Measurements from ENCODE around the gene EPN2. TPM values are rescaled to one million over a fixed set of nuclear protein-coding genes. Genes with fewer than 3 reads are reported as not detected.

EPN2 gene
- total RNA-seq, 4 donors from 2014 or later: 26.5 to 49.2 (median 38.9) TPM

GRCh38 chr17:19357351-19357750 lies 120.2 kb downstream of the EPN2 start:
- H3K36me3 ChIP-seq: peaks cover 0 to 22% (median 6%) of the 10 kb centered on the region in 4 donors
- H3K4me1 ChIP-seq: peaks cover 7 to 13% (median 12%) of the 10 kb centered on the region in 4 donors
- H3K4me3 ChIP-seq: no peak overlapping the region
- no peak for TF ChIP-seq POLR2AphosphoS5 (IDR thresholded peaks at IDR 0.05)
- no peak for TF ChIP-seq EP300 (IDR thresholded peaks at IDR 0.05)
- TF ChIP-seq CTCF (IDR thresholded peaks at IDR 0.05): no peak
- TF ChIP-seq POLR2A (IDR thresholded peaks at IDR 0.05; ENCODE audit: low read depth): no peak
- intact Hi-C loops (cut with DNase I): no loop called here
- DNase-seq (ENCODE audit: extremely low spot score): no peak
- no peaks in the 10 kb centered on the region for H3K27me3 ChIP-seq
- no peak overlapping the region for H3K27ac ChIP-seq (replicated peaks in 1 of 4)
- H3K9me3 ChIP-seq: no peaks in the 10 kb centered on the region
- 84% methylated on average over 7 of the region's 7 CpGs for WGBS

GRCh38 chr17:19357761-19358160 lies 120.6 kb downstream of the EPN2 start:
- WGBS: 85% methylated on average over 6 of the region's 7 CpGs
- no peaks in the 10 kb centered on the region for H3K9me3 ChIP-seq
- no peak overlapping the region for H3K27ac ChIP-seq (replicated peaks in 1 of 4)
- H3K4me3 ChIP-seq: no peak overlapping the region
- TF ChIP-seq POLR2AphosphoS5 (IDR thresholded peaks at IDR 0.05) (no peak), EP300 (IDR thresholded peaks at IDR 0.05) (no peak), POLR2A (IDR thresholded peaks at IDR 0.05; ENCODE audit: low read depth) (no peak), CTCF (IDR thresholded peaks at IDR 0.05) (no peak)
- peaks cover 7 to 13% (median 12%) of the 10 kb centered on the region in 4 donors for H3K4me1 ChIP-seq
- intact Hi-C loops (cut with DNase I): no loop called here
- H3K36me3 ChIP-seq: peaks cover 0 to 22% (median 6%) of the 10 kb centered on the region in 4 donors
- H3K27me3 ChIP-seq: no peaks in the 10 kb centered on the region
- DNase-seq (ENCODE audit: extremely low spot score): no peak

GRCh38 chr17:19359151-19359550 lies 122.0 kb downstream of the EPN2 start:
- no peak overlapping the region for H3K4me3 ChIP-seq
- 76% methylated on average over 7 of the region's 7 CpGs for WGBS
- peaks cover 10 to 22% (median 19%) of the 10 kb centered on the region in 4 donors for H3K4me1 ChIP-seq
- intact Hi-C loops (cut with DNase I): no loop called here
- H3K27ac ChIP-seq (replicated peaks in 1 of 4): no peak overlapping the region
- H3K36me3 ChIP-seq: peaks cover 0 to 22% (median 6%) of the 10 kb centered on the region in 4 donors
- no peak for DNase-seq (ENCODE audit: extremely low spot score)
- no peaks in the 10 kb centered on the region for H3K9me3 ChIP-seq
- no peaks in the 10 kb centered on the region for H3K27me3 ChIP-seq
- TF ChIP-seq CTCF (IDR thresholded peaks at IDR 0.05) (no peak), POLR2A (IDR thresholded peaks at IDR 0.05; ENCODE audit: low read depth) (no peak), POLR2AphosphoS5 (IDR thresholded peaks at IDR 0.05) (no peak)

- Histone ChIP-seq H3K27ac (replicated peaks in 1 of 4) (no peak overlapping the region), H3K9me3 (no peaks in the 10 kb centered on the region), H3K4me3 (no peak overlapping the region), H3K4me1 (peaks cover 10 to 22% (median 19%) of the 10 kb centered on the region in 4 donors), H3K36me3 (peaks cover 0 to 22% (median 6%) of the 10 kb centered on the region in 4 donors), H3K27me3 (no peaks in the 10 kb centered on the region)
- intact Hi-C loops (cut with DNase I): loop anchor here (10.0 kb wide), 2 partner anchors 145 to 405 kb away; no protein-coding TSS in a partner anchor
- TF ChIP-seq POLR2AphosphoS5 (IDR thresholded peaks at IDR 0.05) (no peak), EP300 (IDR thresholded peaks at IDR 0.05) (no peak), POLR2A (IDR thresholded peaks at IDR 0.05; ENCODE audit: low read depth) (no peak), CTCF (IDR thresholded peaks at IDR 0.05) (no peak)
- no peak for DNase-seq (ENCODE audit: extremely low spot score)
- WGBS: 94% methylated on average over 5 of the region's 5 CpGs
Observed at GRCh38 chr17:19359856-19360255, 122.7 kb downstream of the EPN2 start.

GRCh38 chr17:19360772-19361171 lies 123.6 kb downstream of the EPN2 start:
- WGBS: 93% methylated on average over 8 of the region's 8 CpGs
- intact Hi-C loops (cut with DNase I): loop anchor here (10.0 kb wide), 2 partner anchors 144 to 404 kb away; no protein-coding TSS in a partner anchor
- Histone ChIP-seq H3K27me3 (no peaks in the 10 kb centered on the region), H3K4me3 (no peak overlapping the region), H3K27ac (replicated peaks in 1 of 4) (no peak overlapping the region), H3K36me3 (peaks cover 0 to 22% (median 6%) of the 10 kb centered on the region in 4 donors), H3K9me3 (no peaks in the 10 kb centered on the region), H3K4me1 (peaks cover 10 to 22% (median 19%) of the 10 kb centered on the region in 4 donors)
- TF ChIP-seq POLR2A (IDR thresholded peaks at IDR 0.05; ENCODE audit: low read depth): no peak
- DNase-seq (ENCODE audit: extremely low spot score): no peak

All from esophagus muscularis mucosa (tissue), 4 donors.